HepG2 (cell line): ENCODE data around the gene JTB. TPM values are rescaled to one million over a fixed set of nuclear protein-coding genes. Genes with fewer than 3 reads are reported as not detected.

Experiments
- ATAC-seq: fragments of 200-7000 bp; cut with Tn5 transposase; 3 replicates; pipeline ENCODE4 v1.9.1; 2020; ENCODE audit warnings: mild to moderate bottlenecking, moderate library complexity
- BruUV-seq: library from RNA; stranded (reverse); fragments of 400-500 nt; replicated peaks from 2 replicates; lab custom pipeline; 2021; lab: Mats Ljungman, UMichigan
- CTCF ChIA-PET: fragments of 300-600 bp; formaldehyde crosslinking; extraction: SDS; loops from one replicate; lab custom pipeline; 2021; ENCODE audit warnings: low total read pairs, inconsistent platforms, low intra/inter-chr PET ratio; lab: Yijun Ruan, JAX
- POLR2A ChIA-PET: fragments of 350-600 bp; sonication (Branson Sonifier 250); formaldehyde crosslinking; loops from one replicate; lab custom pipeline; 2020; ENCODE audit warnings: antibody characterized with exemption, inconsistent platforms; lab: Yijun Ruan, JAX
- DNase-seq: peaks from one replicate; pipeline ENCODE4 v3.0.0-alpha.2; 2015; ENCODE audit warnings: low spot score
- FAIRE-seq: peaks from 3 replicates; lab custom pipeline; 2011; peaks lifted over from hg19 to GRCh38; lab: Jason Lieb, UNC
- H2AFZ ChIP-seq: one replicate; pipeline ENCODE4 v1.6.1; 2011; ENCODE audit warnings: low read length, inconsistent platforms
- H3K27ac ChIP-seq: fragments of 300-600 bp; 3 replicates; pipeline ENCODE4 v1.8.0; 2011; ENCODE audit warnings: mixed run types, mild to moderate bottlenecking, mixed read lengths, low read length, inconsistent platforms; ENCODE audit not compliant: insufficient read depth; ENCODE audit errors: extremely low read length
- H3K27me3 ChIP-seq, 2 experiments: fragments of 200-600 bp in 1 of 2; 2 replicates in 1 of 2; 3 replicates in 1 of 2; pipeline versions ENCODE4 v1.6.0 to v1.8.0; 2011; ENCODE audit warnings: low read length in 2 of 2, mild to moderate bottlenecking in 2 of 2, moderate library complexity in 2 of 2, inconsistent platforms in 1 of 2; ENCODE audit not compliant: insufficient read depth in 2 of 2, control insufficient read depth in 1 of 2
- H3K36me3 ChIP-seq, 2 experiments: fragments of 200-600 bp in 1 of 2; replicated peaks in 1 of 2; 2 replicates in 1 of 2; 3 replicates in 1 of 2; pipeline versions ENCODE4 v1.5.1 to v1.8.0; 2011; ENCODE audit warnings: low read length in 2 of 2, inconsistent platforms in 1 of 2; ENCODE audit not compliant: insufficient read depth in 2 of 2, control insufficient read depth in 1 of 2
- H3K4me1 ChIP-seq: 2 replicates; pipeline ENCODE4 v1.5.1; 2012; ENCODE audit warnings: low read length, inconsistent platforms; ENCODE audit not compliant: insufficient read depth
- H3K4me2 ChIP-seq: 2 replicates; pipeline ENCODE4 v1.6.0; 2011; ENCODE audit warnings: low read depth, low read length, inconsistent platforms
- H3K4me3 ChIP-seq, 3 experiments: fragments of 200-600 bp in 1 of 3; sonication (generic), shearing (Covaris generic) in 1 of 3; replicated peaks in 1 of 3; 2 replicates each; pipeline ENCODE4 v1.5.1; 2011 to 2016; ENCODE audit warnings: low read length in 3 of 3, inconsistent platforms in 2 of 3, low read depth in 2 of 3, mild to moderate bottlenecking in 2 of 3, control low read depth in 1 of 3, mixed read lengths in 1 of 3; ENCODE audit not compliant: insufficient read depth in 1 of 3
- H3K79me2 ChIP-seq: one replicate; pipeline ENCODE4 v1.6.1; 2011; ENCODE audit warnings: low read length, inconsistent platforms; ENCODE audit not compliant: insufficient read depth
- H3K9ac ChIP-seq: 2 replicates; pipeline ENCODE4 v1.6.0; 2011; ENCODE audit warnings: mild to moderate bottlenecking, low read depth, low read length, inconsistent platforms; ENCODE audit not compliant: insufficient read depth
- H3K9me3 ChIP-seq: 2 replicates; pipeline ENCODE4 v1.5.1; 2012; ENCODE audit warnings: mild to moderate bottlenecking, low read length
- H4K20me1 ChIP-seq: 2 replicates; pipeline ENCODE4 v1.6.0; 2011; ENCODE audit warnings: inconsistent platforms, mild to moderate bottlenecking, low read length, moderate library complexity; ENCODE audit not compliant: insufficient read depth
- HES4 ChIP-seq: sonication (generic); formaldehyde crosslinking; IDR thresholded peaks from 2 replicates; pipeline ENCODE4 v1.9.0; 2021; ENCODE audit warnings: mild to moderate bottlenecking, missing genetic modification reagents, borderline replicate concordance
- NONO ChIP-seq, 2 experiments: fragments of 450-650 bp in 1 of 2; sonication (generic) in 1 of 2; formaldehyde crosslinking in 1 of 2; IDR thresholded peaks in 1 of 2; conservative IDR thresholded peaks in 1 of 2; 2 replicates each; pipeline versions ENCODE4 v1.6.1 to v1.8.0; 2017 to 2022; ENCODE audit warnings: mild to moderate bottlenecking in 1 of 2, missing genetic modification reagents in 1 of 2, moderate library complexity in 1 of 2
- POLR2G ChIP-seq: fragments of 200-400 bp; formaldehyde crosslinking; IDR thresholded peaks from 2 replicates; pipeline ENCODE4 v1.6.1; 2018; ENCODE audit warnings: mild to moderate bottlenecking, low read depth, low read length, moderate library complexity
- TCF12 ChIP-seq, 2 experiments: fragments of 450-650 bp in 1 of 2; sonication (generic) in 1 of 2; formaldehyde crosslinking in 1 of 2; IDR thresholded peaks; 2 replicates each; pipeline versions ENCODE4 v1.6.1 to v1.8.0; 2017 to 2022; ENCODE audit warnings: antibody characterized with exemption in 1 of 2, mild to moderate bottlenecking in 1 of 2, missing genetic modification reagents in 1 of 2, moderate library complexity in 1 of 2
- TOE1 ChIP-seq: sonication (generic); formaldehyde crosslinking; IDR thresholded peaks from 2 replicates; pipeline ENCODE4 v1.4.0; 2020; ENCODE audit warnings: mild to moderate bottlenecking, missing genetic modification reagents
- ZNF337 ChIP-seq: sonication (generic); formaldehyde crosslinking; IDR thresholded peaks from 2 replicates; pipeline ENCODE4 v1.5.1; 2020; ENCODE audit warnings: missing genetic modification reagents, low read depth, mild to moderate bottlenecking, borderline replicate concordance
- ZNF501 ChIP-seq: sonication (generic); formaldehyde crosslinking; IDR thresholded peaks from 2 replicates; pipeline ENCODE4 v1.5.1; 2020; ENCODE audit warnings: mild to moderate bottlenecking, moderate library complexity, missing genetic modification reagents
- ZNF776 ChIP-seq: sonication (generic); formaldehyde crosslinking; IDR thresholded peaks from 2 replicates; pipeline ENCODE4 v1.4.0; 2020; ENCODE audit warnings: mild to moderate bottlenecking, missing genetic modification reagents
- ZSCAN29 ChIP-seq: sonication (generic); formaldehyde crosslinking; conservative IDR thresholded peaks from 2 replicates; pipeline ENCODE4 v1.4.0; 2020; ENCODE audit warnings: mild to moderate bottlenecking, missing genetic modification reagents
- WGBS: methylation state at CpG from one replicate; pipeline ENCODE4 v1.1.6; 2017; ENCODE audit warnings: low lambda C conversion rate; 5-methylcytosine and 5-hydroxymethylcytosine counted together
- in situ Hi-C: cut with HindIII; loops from 2 replicates; pipeline ENCODE4 v1.10.0; 2017; ENCODE audit warnings: low pct_unique_long_range_greater_than_20kb; ENCODE audit not compliant: extremely low pct_ligation_motif_present
- intact Hi-C: fragments of 100-400 bp; cut with micrococcal nuclease; formaldehyde crosslinking; loops from one replicate; pipeline ENCODE4 v1.10.0; 2022; ENCODE audit not compliant: unreplicated experiment
- polyA plus RNA-seq, 8 experiments: library from polyadenylated mRNA; depleted of rRNA in 3 of 8; stranded (reverse) in 7 of 8; unstranded in 1 of 8; fragments of >200 nt; fragmentation: Illumina TruSeq in 4 of 8; extraction: Trizol in 4 of 8; gene quantifications; 2 replicates each; pipeline versions ENCODE4 v1.2.1 to v1.2.3, GENCODE V29; 2011 to 2016; ENCODE audit warnings: low read depth in 4 of 8, missing spikeins in 1 of 8, mixed read lengths in 1 of 8; ENCODE audit not compliant: insufficient read depth in 1 of 8
- total RNA-seq, 5 experiments: library from RNA; depleted of rRNA; stranded (reverse); fragments of >200 nt; fragmentation: Illumina TruSeq; extraction: Trizol; gene quantifications; 2 replicates each; pipeline ENCODE4 v1.2.3, GENCODE V29; 2016; ENCODE audit warnings: low read depth in 1 of 5
- TF ChIP-seq, protein P1 (sequence below): sonication (generic); formaldehyde crosslinking; conservative IDR thresholded peaks from 2 replicates; pipeline ENCODE4 v1.4.0; 2020; ENCODE audit warnings: mild to moderate bottlenecking, missing genetic modification reagents, moderate library complexity

The JTB gene
- total and polyA plus RNA-seq, 2 of the 13 experiments (the other 11 are each of a cell fraction or from before 2014, with no cell fraction given), result 96.7 to 99.2 TPM

DNA sequence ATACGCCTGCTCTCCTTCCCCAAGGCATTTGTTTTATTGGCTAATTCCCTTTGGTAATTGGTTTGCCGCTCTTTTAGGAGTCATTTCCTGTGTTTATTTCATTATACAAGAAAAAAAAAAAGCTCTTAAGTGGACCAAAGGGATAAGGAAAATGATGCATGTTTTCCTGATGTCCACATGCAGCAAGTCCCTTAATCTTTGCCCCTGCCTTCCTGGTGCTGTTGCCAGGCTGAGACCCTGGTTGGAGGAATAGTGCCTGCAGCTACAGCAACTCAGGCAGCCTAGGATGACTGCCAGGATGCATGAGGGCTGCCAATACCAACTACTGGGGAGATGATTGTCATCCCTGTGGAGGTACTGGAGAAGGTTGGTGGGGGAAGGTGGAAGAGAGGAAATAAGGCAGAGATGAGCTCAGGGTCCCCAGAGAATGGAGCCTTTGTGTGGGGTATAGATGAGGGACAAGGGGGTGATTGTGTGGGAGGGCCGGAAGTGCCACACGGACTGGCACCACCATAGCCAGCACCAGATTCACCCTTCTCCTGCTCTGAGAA, 48.6 kb downstream of the JTB start:
- ChIA-PET CTCF (no interaction called here), POLR2A (interaction anchor here (1.4 to 2.2 kb wide), 3 partner anchors 11 to 25 kb away, joined by 4 to 8 read pairs (median 6); partner anchors contain the start of gene DENND4B)
- WGBS, result 89% methylated on average over 4 of the region's 4 CpGs
- H3K27ac ChIP-seq, result no peak overlapping the region
- peaks cover 8% of the 10 kb centered on the region; the same call in 1 of the 2 replicates for H3K4me1 ChIP-seq
- no peak overlapping the region for H3K9ac ChIP-seq
- H3K9me3 ChIP-seq, result no peaks in the 10 kb centered on the region
- FAIRE-seq, result no peak
- no peak for ATAC-seq
- no peak overlapping the region for H3K4me3 ChIP-seq
- TF ChIP-seq ZSCAN29 (CRISPR knock-in tag) (no peak), POLR2G (peak; percentile 50; the same call in 1 of the 2 replicates)
- peaks cover 6 to 21% of the 10 kb centered on the region in 2 experiments; a peak in 3 of 5 replicates for H3K36me3 ChIP-seq
- H2AFZ ChIP-seq, result no peak overlapping the region
- no peaks in the 10 kb centered on the region for H3K79me2 ChIP-seq
- no peaks in the 10 kb centered on the region for H4K20me1 ChIP-seq
- no peak for DNase-seq
- in situ Hi-C loops (no loop called here), intact Hi-C loops (no loop called here)
- no peak overlapping the region for H3K4me2 ChIP-seq
- BruUV-seq, result no TSS peak
- no peaks in the 10 kb centered on the region for H3K27me3 ChIP-seq

DNA sequence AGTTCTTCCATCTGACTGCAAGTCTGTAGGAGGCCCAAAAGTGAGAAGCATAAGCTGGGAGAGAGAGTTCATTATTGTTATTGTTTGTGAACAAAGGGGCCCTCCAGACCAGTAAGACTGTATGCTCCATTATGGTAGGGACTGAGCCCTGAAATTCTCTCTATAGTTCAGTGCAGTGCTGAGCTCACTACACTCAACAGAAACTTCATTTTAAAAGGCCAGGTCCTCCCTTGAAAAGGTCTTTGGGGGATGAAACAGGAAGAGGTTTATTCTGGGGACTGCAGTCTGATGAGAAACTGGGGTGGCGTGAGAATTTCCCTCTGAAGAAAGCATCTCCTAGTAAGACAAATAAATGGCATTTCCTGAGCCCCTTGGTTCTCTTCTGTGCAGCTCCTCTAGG, 49.2 kb downstream of the JTB start:
- POLR2A ChIA-PET, result interaction anchor here (1.7 to 2.2 kb wide), 2 partner anchors 18 to 25 kb away, joined by 6 to 8 read pairs; partner anchors contain the start of gene DENND4B
- ATAC-seq (no peak), DNase-seq (no peak)
- in situ Hi-C loops, result no loop called here
- Histone ChIP-seq H3K4me3 (no peak overlapping the region), H3K9ac (no peak overlapping the region), H3K79me2 (no peaks in the 10 kb centered on the region), H3K27ac (no peak overlapping the region), H3K36me3 (peaks cover 6 to 17% of the 10 kb centered on the region in 2 experiments; a peak in 3 of 5 replicates)
- BruUV-seq, result no TSS peak
- WGBS, result 100% methylated on average over 1 of the region's 1 CpG
- intact Hi-C loops, result no loop called here
- TF ChIP-seq ZNF337 (no peak), ZNF501 (CRISPR knock-in tag) (no peak), HES4 (no peak), NONO (IDR thresholded peaks at IDR 0.05) (no peak), NONO (CRISPR knock-in tag; conservative IDR thresholded peaks at IDR 0.05) (no peak), TOE1 (CRISPR knock-in tag) (no peak), TCF12 (IDR thresholded peaks at IDR 0.05) (no peak), TCF12 (CRISPR knock-in tag; IDR thresholded peaks at IDR 0.05) (no peak), ZNF776 (CRISPR knock-in tag) (no peak)
- TF ChIP-seq, protein P1, sequence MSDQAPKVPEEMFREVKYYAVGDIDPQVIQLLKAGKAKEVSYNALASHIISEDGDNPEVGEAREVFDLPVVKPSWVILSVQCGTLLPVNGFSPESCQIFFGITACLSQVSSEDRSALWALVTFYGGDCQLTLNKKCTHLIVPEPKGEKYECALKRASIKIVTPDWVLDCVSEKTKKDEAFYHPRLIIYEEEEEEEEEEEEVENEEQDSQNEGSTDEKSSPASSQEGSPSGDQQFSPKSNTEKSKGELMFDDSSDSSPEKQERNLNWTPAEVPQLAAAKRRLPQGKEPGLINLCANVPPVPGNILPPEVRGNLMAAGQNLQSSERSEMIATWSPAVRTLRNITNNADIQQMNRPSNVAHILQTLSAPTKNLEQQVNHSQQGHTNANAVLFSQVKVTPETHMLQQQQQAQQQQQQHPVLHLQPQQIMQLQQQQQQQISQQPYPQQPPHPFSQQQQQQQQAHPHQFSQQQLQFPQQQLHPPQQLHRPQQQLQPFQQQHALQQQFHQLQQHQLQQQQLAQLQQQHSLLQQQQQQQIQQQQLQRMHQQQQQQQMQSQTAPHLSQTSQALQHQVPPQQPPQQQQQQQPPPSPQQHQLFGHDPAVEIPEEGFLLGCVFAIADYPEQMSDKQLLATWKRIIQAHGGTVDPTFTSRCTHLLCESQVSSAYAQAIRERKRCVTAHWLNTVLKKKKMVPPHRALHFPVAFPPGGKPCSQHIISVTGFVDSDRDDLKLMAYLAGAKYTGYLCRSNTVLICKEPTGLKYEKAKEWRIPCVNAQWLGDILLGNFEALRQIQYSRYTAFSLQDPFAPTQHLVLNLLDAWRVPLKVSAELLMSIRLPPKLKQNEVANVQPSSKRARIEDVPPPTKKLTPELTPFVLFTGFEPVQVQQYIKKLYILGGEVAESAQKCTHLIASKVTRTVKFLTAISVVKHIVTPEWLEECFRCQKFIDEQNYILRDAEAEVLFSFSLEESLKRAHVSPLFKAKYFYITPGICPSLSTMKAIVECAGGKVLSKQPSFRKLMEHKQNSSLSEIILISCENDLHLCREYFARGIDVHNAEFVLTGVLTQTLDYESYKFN (CRISPR knock-in tag), result no peak
- TF ChIP-seq, all 625 proteins: peak for 0
- CTCF ChIA-PET, result no interaction called here
- no peaks in the 10 kb centered on the region for H3K9me3 ChIP-seq
- peaks cover 9% of the 10 kb centered on the region; the same call in 1 of the 2 replicates for H3K4me1 ChIP-seq
- no peaks in the 10 kb centered on the region for H4K20me1 ChIP-seq
- no peak for FAIRE-seq
- H3K27me3 ChIP-seq, result no peaks in the 10 kb centered on the region; a peak in 1 of 5 replicates
- H3K4me2 ChIP-seq, result no peak overlapping the region
- H2AFZ ChIP-seq, result no peak overlapping the region
